Thymus (tissue), 11 donors: Measurements from ENCODE around the gene RFXAP. TPM values are rescaled to one million over a fixed set of nuclear protein-coding genes. Genes with fewer than 3 reads are reported as not detected.

Source experiments
- DNase-seq, 9 donors: peaks; one replicate each; pipeline ENCODE4 v3.0.0-alpha.2; 2013; ENCODE audit warnings: low spot score in 9 of 9, low read depth in 6 of 9, missing footprints in 1 of 9
- H3K27ac ChIP-seq, 2 donors: one replicate each; pipeline ENCODE4 v1.5.1; 2013; ENCODE audit warnings: control low read depth in 1 of 2, low read depth in 1 of 2, low read length in 1 of 2, mild to moderate bottlenecking in 1 of 2, moderate library complexity in 1 of 2
- H3K27me3 ChIP-seq, 2 donors: one replicate each; pipeline ENCODE4 v1.5.1; 2013; ENCODE audit warnings: low read length in 1 of 2; ENCODE audit not compliant: control insufficient read depth in 2 of 2, insufficient read depth in 1 of 2
- H3K36me3 ChIP-seq, 2 donors: one replicate each; pipeline ENCODE4 v1.5.1; 2013; ENCODE audit warnings: low read length in 1 of 2, mild to moderate bottlenecking in 1 of 2, moderate library complexity in 1 of 2; ENCODE audit not compliant: control insufficient read depth in 2 of 2, insufficient read depth in 2 of 2
- H3K4me1 ChIP-seq, 2 donors: one replicate each; pipeline ENCODE4 v1.5.1; 2013; ENCODE audit warnings: low read length in 2 of 2; ENCODE audit not compliant: control insufficient read depth in 2 of 2, insufficient read depth in 2 of 2
- H3K4me3 ChIP-seq, 2 donors: one replicate each; pipeline ENCODE4 v1.5.1; 2013; ENCODE audit warnings: low read length in 2 of 2, control low read depth in 1 of 2, mild to moderate bottlenecking in 1 of 2
- H3K9me3 ChIP-seq, 2 donors: one replicate each; pipeline ENCODE4 v1.5.1; 2013; ENCODE audit warnings: low read length in 1 of 2, mild to moderate bottlenecking in 1 of 2; ENCODE audit not compliant: control insufficient read depth in 2 of 2, insufficient read depth in 1 of 2
- WGBS: extraction: QIAGEN DNeasy Blood & Tissue Kit; methylation state at CpG from one replicate; pipeline ENCODE4 v1.1.7; 2013; 5-methylcytosine and 5-hydroxymethylcytosine counted together
- polyA plus RNA-seq: library from polyadenylated mRNA; stranded (reverse); fragments of 200-250 nt; gene quantifications from one replicate; pipeline ENCODE4 v1.2.3, GENCODE V29; 2013
- total RNA-seq: library from RNA; stranded (reverse); fragments of 120-200 nt; gene quantifications from one replicate; pipeline ENCODE4 v1.2.4, GENCODE V29; 2013
- donor health status: healthy.

RFXAP gene
- total and polyA plus RNA-seq, 2 donors = 2.6 to 9.1 TPM

GRCh38 chr13:36870050-36870692, 51.1 kb downstream of the RFXAP start:
- no peak for DNase-seq
- Histone ChIP-seq H3K36me3 (no peaks in the 10 kb centered on the region), H3K27ac (no peak overlapping the region), H3K4me3 (no peak overlapping the region), H3K4me1 (no peaks in the 10 kb centered on the region), H3K9me3 (no peaks in the 10 kb centered on the region), H3K27me3 (no peaks in the 10 kb centered on the region)
- 96% methylated on average over 1 of the region's 1 CpG for WGBS

GRCh38 chr13:36872621-36873020, 53.6 kb downstream of the RFXAP start:
- Histone ChIP-seq H3K36me3 (no peaks in the 10 kb centered on the region), H3K27me3 (no peaks in the 10 kb centered on the region), H3K27ac (no peak overlapping the region), H3K9me3 (no peaks in the 10 kb centered on the region), H3K4me1 (no peaks in the 10 kb centered on the region), H3K4me3 (no peak overlapping the region)
- WGBS = 97% methylated on average over 10 of the region's 10 CpGs
- DNase-seq = no peak

GRCh38 chr13:36875431-36875830, 56.4 kb downstream of the RFXAP start:
- no peaks in the 10 kb centered on the region for H3K9me3 ChIP-seq
- no peak overlapping the region for H3K27ac ChIP-seq
- no peaks in the 10 kb centered on the region for H3K4me1 ChIP-seq
- 95% methylated on average over 4 of the region's 4 CpGs for WGBS
- H3K27me3 ChIP-seq = peaks cover 0 to 3% of the 10 kb centered on the region in 2 donors
- no peak overlapping the region for H3K4me3 ChIP-seq
- no peak for DNase-seq
- H3K36me3 ChIP-seq = no peaks in the 10 kb centered on the region

GRCh38 chr13:36875961-36876360, 56.9 kb downstream of the RFXAP start:
- DNase-seq = no peak
- WGBS = 90% methylated on average over 4 of the region's 4 CpGs

More at GRCh38 chr13:36875961-36876360, 56.9 kb downstream of the RFXAP start:
- no peaks in the 10 kb centered on the region for H3K4me1 ChIP-seq
- no peak overlapping the region for H3K27ac ChIP-seq
- no peak overlapping the region for H3K4me3 ChIP-seq
- no peaks in the 10 kb centered on the region for H3K9me3 ChIP-seq
- peaks cover 0 to 3% of the 10 kb centered on the region in 2 donors for H3K27me3 ChIP-seq
- H3K36me3 ChIP-seq = no peaks in the 10 kb centered on the region

Other genes with a start within 250 kb of the RFXAP start
- 0.09 TPM for gene SERTM1, start 145.2 kb upstream of the RFXAP start, total RNA-seq
- gene SERTM1, start 145.2 kb upstream of the RFXAP start, polyA plus RNA-seq = 0.07 TPM
- gene SMAD9, start 101.0 kb downstream of the RFXAP start, total RNA-seq = 0.52 TPM
- gene SMAD9, start 101.0 kb downstream of the RFXAP start, polyA plus RNA-seq = 1.9 TPM
- gene ALG5, start 180.1 kb downstream of the RFXAP start, total RNA-seq = 33.9 TPM
- gene ALG5, start 180.1 kb downstream of the RFXAP start, polyA plus RNA-seq = 43.0 TPM
- gene EXOSC8, start 181.6 kb downstream of the RFXAP start, total RNA-seq = 61.4 TPM
- gene EXOSC8, start 181.6 kb downstream of the RFXAP start, polyA plus RNA-seq = 112 TPM
- gene SUPT20H, start 240.5 kb downstream of the RFXAP start, total RNA-seq = 31.3 TPM
- gene SUPT20H, start 240.5 kb downstream of the RFXAP start, polyA plus RNA-seq = 45.4 TPM